GM18861 (cell line): ENCODE results near the gene MED29.

Experiments
- ATAC-seq: cut with Tn5 transposase; IDR thresholded peaks from one replicate; pipeline ENCODE4 v1.9.1; 2021; ENCODE audit not compliant: unreplicated experiment

The MED29 gene

GRCh38 chr19:39397360-39398296 lies 6.5 kb downstream of the MED29 start:
- ATAC-seq: peak; percentile 31

DNA sequence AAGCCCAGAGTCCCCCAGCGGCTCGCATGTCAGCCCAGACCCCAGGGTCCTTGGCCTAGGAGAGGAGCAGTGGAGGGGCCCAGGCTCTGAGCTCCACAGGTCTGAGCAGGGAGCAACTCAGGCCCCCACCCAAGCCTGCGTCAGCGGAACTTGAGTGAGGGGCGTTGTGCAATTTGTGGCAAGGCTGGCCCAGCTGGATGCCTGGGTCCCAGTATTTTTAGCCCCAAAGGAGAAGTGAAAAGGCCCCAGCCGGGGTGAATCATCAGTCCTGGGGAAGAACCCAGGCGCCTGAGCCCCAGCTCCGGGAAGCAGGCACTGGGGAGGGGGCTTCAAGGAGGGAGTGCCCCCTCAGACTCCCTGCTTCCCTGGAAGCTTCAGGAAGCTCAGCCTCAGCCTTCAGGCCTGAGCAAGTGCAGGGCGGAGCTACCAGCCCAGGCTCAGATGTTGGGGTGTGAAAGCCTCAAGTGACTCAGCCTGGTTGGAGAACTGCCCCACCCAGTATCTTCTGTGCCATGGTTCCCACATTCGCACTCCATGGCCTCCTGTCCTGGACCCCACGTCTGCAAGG lies 7.2 kb downstream of the MED29 start:
- ATAC-seq: no peak

- no peak for ATAC-seq
Measured at GRCh38 chr19:39399668-39400050, 8.5 kb downstream of the MED29 start.

DNA sequence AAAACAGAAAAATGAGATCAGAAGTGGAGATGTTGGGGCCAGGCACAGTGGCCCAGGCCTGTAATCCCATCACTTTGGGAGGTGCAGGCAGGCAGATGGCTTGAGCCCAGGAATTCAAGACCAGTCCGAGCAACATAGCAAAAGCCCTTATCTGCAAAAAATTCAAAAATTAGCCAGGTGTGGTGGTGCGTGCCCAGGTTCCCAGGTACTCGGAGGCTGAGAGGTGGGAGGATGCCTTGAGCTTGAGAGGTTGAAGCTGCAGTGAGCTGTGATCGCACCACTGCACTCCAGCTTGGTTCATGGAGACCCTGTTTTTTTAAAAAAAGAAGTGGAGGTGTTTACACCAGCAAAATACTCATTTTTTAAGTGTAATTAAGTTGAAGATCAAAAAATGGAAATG lies 8.9 kb downstream of the MED29 start:
- ATAC-seq: no peak

DNA sequence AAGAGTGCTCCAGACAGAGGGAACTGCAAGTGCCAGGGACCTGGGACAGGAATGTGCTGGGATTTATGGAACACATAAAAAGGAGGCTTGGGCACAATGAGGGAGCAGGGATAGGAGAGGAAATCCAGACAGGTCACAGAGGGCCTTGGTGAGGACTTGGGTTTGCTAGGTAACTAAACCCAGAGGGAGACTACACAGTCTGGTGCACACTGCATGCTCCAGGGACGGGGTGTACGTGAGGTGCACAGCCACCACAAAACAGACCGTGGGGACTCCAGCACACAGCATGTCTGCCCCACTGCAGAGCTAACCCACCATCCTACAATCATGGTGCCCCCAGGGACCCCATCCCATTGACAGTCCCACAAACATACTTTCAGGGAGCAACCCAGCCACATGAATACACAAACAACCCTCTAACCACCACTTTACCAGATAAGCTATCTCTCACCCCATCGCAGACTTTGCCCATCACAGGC lies 9.9 kb downstream of the MED29 start:
- peak; percentile 11 for ATAC-seq

DNA sequence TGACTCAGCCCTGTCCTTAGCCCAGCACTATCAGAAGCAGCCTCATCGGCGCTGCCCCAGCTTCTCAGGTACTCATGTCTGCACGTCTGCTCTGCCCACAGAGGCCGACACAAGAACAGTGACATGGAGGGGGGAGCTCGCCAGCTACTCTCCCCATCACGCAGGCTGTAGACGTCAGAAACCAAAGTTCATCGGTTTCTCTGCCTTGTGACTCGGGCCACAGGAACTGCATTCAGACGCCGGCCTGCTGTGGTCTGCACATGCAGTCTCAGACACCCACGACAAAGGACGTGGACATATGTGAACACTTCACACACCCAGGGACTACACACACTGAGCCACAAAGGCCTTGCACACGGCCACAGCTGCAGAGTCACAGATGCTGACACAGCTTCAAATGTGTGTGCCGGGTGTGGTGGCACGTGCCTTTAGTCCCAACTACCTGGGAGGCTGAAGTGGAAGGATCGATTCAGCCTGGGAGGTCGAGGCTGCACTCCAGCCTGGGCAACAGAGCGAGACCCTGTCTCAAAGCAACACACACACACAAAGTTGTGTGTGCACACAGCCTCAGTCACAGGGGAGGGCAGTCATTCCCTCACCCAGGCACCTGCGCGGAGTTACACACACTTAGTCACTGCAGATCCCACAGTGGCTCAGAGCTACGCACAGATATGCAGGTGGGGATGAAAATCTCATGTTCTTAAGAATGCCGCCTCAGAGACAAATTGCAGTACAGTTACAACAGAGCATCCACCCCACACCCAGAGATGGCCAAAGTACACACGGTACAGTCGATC lies 10.6 kb downstream of the MED29 start:
- peak; percentile 30 for ATAC-seq

GRCh38 chr19:39402346-39403300 lies 11.4 kb downstream of the MED29 start:
- ATAC-seq: no peak

- no peak for ATAC-seq
Measured at GRCh38 chr19:39403331-39404312, 12.4 kb downstream of the MED29 start.

- ATAC-seq: no peak
Measured at GRCh38 chr19:39405261-39405957, 14.2 kb downstream of the MED29 start.

- no peak for ATAC-seq
Measured at GRCh38 chr19:39405958-39406655, 14.9 kb downstream of the MED29 start.

- ATAC-seq: no peak
Measured at GRCh38 chr19:39406656-39407409, 15.7 kb downstream of the MED29 start, which contains the start of gene ZFP36. Gene ZFP36, plus strand, starts transcription at chr19:39406847. Its CDS starts 58 bp downstream, at chr19:39406905.

GRCh38 chr19:39407410-39407659 lies 16.2 kb downstream of the MED29 start:
- no peak for ATAC-seq

DNA sequence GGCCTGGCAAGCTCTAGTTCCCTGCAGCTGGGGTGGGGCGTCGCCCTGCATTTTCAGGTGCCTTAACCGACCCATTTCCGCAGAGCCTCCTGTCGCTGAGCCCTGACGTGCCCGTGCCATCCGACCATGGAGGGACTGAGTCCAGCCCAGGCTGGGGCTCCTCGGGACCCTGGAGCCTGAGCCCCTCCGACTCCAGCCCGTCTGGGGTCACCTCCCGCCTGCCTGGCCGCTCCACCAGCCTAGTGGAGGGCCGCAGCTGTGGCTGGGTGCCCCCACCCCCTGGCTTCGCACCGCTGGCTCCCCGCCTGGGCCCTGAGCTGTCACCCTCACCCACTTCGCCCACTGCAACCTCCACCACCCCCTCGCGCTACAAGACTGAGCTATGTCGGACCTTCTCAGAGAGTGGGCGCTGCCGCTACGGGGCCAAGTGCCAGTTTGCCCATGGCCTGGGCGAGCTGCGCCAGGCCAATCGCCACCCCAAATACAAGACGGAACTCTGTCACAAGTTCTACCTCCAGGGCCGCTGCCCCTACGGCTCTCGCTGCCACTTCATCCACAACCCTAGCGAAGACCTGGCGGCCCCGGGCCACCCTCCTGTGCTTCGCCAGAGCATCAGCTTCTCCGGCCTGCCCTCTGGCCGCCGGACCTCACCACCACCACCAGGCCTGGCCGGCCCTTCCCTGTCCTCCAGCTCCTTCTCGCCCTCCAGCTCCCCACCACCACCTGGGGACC lies 16.6 kb downstream of the MED29 start:
- ATAC-seq: no peak

- ATAC-seq: no peak
Measured at GRCh38 chr19:39408392-39409207, 17.4 kb downstream of the MED29 start.

DNA sequence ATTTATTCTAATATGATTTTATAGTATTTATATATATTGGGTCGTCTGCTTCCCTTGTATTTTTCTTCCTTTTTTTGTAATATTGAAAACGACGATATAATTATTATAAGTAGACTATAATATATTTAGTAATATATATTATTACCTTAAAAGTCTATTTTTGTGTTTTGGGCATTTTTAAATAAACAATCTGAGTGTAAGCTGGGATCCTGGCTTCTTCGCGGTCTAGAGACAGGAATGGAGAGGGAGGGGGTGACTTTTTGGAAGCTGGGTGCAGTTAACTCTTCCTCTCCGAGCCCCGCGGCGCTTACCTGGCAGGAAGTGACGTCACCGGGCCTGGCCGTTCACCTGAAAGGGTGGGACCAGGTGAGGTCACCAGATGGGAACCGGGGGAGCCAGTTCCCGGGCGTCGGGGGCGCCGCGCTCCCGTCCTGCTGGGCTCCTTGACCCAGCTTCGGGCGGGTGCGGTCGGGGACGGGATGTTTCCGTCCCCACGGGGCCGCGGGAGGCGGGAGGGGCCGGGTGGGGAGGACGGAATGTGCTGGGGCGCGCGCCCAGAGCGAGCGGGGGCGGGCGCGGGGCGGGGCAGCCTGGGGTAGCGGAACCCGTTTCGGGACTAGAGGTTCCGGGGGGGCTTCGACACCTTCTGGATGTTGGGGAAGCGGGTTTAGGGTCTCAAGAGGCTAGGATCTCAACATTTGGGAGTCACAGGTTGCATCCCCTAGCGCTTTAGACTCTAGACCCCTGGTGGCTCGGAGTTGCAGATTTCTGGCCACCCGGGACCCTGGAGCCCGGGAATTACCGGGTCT lies 18.2 kb downstream of the MED29 start:
- ATAC-seq: no peak
